OCI-LY3 (cell line): ENCODE data around the gene RANBP1.

ENCODE experiments used
- EZH2phosphoT487 ChIP-seq: fragments of 200-600 bp; shearing (Covaris generic); IDR thresholded peaks from 2 replicates; pipeline ENCODE4 v1.6.1; 2018; ENCODE audit warnings: antibody characterized with exemption, mixed run types, low read depth
- TF ChIP-seq, protein P1 (sequence below): fragments of 200-600, 300-600 bp; sonication (generic); IDR thresholded peaks from 2 replicates; pipeline ENCODE4 v1.5.1; 2014; ENCODE audit warnings: antibody characterized with exemption, low read length, low read depth

GRCh38 chr22:20123366-20124082, 7.6 kb downstream of the RANBP1 start:
- TF ChIP-seq, protein P1, sequence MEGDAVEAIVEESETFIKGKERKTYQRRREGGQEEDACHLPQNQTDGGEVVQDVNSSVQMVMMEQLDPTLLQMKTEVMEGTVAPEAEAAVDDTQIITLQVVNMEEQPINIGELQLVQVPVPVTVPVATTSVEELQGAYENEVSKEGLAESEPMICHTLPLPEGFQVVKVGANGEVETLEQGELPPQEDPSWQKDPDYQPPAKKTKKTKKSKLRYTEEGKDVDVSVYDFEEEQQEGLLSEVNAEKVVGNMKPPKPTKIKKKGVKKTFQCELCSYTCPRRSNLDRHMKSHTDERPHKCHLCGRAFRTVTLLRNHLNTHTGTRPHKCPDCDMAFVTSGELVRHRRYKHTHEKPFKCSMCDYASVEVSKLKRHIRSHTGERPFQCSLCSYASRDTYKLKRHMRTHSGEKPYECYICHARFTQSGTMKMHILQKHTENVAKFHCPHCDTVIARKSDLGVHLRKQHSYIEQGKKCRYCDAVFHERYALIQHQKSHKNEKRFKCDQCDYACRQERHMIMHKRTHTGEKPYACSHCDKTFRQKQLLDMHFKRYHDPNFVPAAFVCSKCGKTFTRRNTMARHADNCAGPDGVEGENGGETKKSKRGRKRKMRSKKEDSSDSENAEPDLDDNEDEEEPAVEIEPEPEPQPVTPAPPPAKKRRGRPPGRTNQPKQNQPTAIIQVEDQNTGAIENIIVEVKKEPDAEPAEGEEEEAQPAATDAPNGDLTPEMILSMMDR: no peak
- no peak for TF ChIP-seq EZH2phosphoT487
